GM12892 (cell line): Measurements from ENCODE around the gene TSPAN10.

Experiments
- POLR2A ChIP-seq: IDR thresholded peaks from 2 replicates; pipeline ENCODE4 v1.6.1; 2011; ENCODE audit warnings: low read depth, low read length, control low read depth
- POLR2AphosphoS5 ChIP-seq: IDR thresholded peaks from 2 replicates; pipeline ENCODE4 v1.6.1; 2011; ENCODE audit warnings: low read depth, low read length, control low read depth
- TAF1 ChIP-seq: IDR thresholded peaks from 2 replicates; pipeline ENCODE4 v1.6.1; 2011; ENCODE audit warnings: low read depth, mild to moderate bottlenecking, control low read depth, low read length, borderline replicate concordance

- TF ChIP-seq POLR2AphosphoS5 = no peak
- TF ChIP-seq POLR2A = no peak
- no peak for TF ChIP-seq TAF1
Measured at GRCh38 chr17:81694810-81695209, 57.8 kb downstream of the TSPAN10 start.
